Midbrain (tissue), 1 donor: ENCODE results near the gene OSM.
A peak's percentile ranks its signal among the peaks of the same experiment; 100 is the strongest.
"Not testable (repeated sequence)": the region's sequence is repeated elsewhere in the genome, so short reads cannot be mapped to it uniquely, and the experiment has no call there.

Experiments
- DNase-seq: peaks from one replicate; lab custom pipeline; 2025; lab: John Stamatoyannopoulos, UW

OSM gene

GRCh38 chr22:30226192-30226832, 40.3 kb downstream of the OSM start:
- no peak for DNase-seq

DNA sequence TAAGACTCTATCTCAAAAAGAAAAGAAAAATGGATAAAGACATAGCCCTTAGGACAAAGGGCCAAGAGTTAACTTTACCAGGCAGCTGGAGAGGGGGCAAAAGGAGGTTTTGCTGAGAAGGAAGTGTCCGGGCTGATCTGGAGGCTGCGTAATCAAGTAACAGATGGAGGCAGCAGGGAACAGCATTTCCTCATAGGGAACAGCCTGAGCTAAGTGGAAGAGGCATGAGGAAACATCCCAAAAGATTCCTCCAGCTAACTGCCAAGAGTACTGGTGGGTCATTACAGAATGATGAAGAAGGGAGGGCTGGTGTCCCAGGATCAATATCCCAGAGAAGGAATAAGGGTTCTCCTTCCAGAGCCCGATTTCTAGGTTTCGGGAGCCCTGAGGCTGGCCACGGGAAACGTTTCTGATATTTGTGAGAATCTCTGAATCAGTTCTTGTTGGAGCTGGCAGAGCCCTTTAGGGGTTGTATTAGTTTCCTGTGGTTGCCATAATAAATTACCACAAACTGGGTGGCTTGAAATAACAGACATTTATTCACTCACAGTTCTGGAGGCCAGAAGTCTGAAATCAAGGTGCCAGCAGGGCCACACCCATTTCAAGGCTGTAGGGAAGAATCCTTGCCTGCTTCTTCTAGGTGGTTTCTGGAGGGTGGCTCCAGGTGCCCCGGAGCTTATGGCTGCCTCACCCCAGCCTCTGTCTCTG, 41.3 kb downstream of the OSM start:
- DNase-seq, result no peak

DNA sequence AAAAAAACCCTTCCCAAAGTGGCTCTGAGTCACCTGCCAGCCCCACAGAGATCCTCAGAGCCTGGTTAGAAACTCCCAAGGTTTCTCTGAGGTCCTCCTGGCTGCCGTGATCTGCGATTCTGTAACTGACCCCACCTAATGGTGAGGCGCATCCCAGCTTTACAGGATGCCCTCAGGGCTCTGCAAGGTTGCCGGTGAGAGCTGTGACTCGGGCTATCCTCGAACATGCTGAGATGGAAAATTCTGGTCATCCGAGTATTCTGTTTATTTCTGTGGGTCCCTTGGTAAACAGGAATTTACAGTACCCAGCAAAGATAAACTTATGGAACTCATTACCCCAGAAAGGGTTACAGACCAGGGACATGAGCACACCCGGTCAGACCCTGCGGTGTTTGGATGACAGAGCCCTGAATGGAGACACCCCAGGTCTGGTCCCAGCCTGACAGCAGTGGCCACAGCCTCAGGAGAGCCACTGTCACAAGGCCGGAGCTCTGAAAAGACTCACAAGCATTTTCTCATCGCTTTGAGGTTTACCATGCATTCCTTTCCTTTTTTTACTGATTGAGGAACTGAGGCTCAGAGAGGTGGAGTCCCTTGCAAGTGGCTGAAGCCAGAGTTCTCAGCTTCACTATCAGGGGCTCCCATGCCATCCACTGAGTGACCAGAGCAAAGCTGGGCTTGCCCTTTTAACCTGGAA, 42.3 kb downstream of the OSM start:
- no peak for DNase-seq

DNA sequence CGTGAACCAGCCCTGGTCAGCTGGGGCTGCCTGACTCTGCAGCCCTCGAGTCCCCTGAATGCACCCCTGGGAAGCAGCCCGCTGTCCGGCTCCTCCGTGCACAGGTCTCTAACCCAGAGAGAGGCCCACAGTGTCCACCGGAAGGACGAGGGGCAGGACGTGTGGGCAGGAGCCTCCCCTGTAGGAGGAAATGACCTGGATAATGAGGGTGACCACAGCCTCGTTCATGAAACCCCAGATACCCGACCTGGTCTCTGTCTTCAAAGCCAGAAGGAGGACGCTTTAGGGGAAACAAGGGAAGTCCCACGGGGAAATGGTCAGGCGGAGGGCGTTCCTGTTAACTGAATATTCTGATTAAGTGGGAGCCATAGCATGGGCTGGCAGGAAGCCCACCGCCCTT, 43.3 kb downstream of the OSM start:
- no peak for DNase-seq

DNA sequence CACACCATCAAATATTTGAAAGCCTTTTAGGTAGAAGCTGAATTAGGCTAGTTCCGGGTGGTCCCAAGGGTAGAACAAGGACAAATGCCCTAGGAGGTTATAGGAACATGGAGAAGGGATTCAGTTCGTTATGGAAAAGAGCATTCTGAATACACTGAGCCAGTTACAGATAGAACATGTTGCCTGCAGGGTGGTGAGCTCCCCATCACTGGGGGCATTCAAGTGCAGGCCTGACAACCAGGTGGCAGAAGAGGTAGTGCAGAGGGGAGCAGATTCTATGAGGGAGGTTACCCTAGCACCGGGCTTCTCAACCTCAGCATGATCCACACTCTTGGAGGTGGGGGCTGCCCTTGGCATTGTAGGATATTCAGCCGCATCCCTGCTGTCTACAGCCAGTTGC, 44.3 kb downstream of the OSM start:
- no peak for DNase-seq

GRCh38 chr22:30221121-30221992, 45.3 kb downstream of the OSM start:
- DNase-seq, result no peak

GRCh38 chr22:30220338-30221012, 46.2 kb downstream of the OSM start:
- DNase-seq, result no peak

- DNase-seq, result no peak
Observed at GRCh38 chr22:30219668-30220278, 46.9 kb downstream of the OSM start.

- no peak for DNase-seq
Observed at GRCh38 chr22:30219049-30219654, 47.5 kb downstream of the OSM start.

DNA sequence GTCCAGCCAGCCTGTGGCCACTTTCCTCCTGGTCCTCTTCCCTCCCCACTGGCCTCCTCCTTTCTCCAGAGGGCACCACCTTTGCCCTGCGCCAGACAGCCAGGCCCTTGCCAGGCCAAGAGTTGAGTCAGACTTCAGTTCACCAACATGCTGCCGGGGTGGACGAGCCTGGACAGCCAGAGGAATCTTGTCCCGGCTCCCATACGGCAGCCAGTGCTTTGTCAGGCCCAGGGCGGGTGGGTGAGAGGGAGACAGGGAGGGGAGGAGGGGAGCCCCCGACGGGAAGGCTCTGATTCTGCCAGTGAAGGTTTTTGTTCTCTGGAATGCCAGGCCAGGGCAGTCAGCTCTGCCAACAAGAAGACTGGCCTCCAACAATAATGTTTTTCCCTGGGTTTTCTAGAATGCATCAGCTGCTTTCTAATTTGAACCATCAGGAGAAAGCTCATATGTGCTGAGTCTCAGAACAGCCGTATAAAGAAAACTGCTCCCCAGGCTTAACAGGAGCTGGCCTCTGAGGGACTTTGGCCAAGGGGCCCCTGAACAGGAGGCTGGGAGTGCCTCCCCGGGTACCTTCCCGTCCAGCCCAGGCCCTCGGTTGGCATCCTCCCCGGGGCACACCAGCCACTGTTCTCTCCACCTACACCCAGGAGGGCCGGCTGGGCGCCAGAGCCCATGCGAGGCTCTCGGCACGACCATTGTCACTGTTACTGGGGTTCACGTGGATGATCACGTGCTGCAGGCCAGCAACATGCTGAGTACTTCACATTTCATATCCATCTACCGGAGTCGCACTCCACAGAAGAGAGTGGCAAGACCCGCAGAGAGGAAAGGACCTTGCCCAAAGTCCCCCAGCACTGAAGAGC, 48.7 kb downstream of the OSM start:
- DNase-seq, result peak; percentile 53

DNA sequence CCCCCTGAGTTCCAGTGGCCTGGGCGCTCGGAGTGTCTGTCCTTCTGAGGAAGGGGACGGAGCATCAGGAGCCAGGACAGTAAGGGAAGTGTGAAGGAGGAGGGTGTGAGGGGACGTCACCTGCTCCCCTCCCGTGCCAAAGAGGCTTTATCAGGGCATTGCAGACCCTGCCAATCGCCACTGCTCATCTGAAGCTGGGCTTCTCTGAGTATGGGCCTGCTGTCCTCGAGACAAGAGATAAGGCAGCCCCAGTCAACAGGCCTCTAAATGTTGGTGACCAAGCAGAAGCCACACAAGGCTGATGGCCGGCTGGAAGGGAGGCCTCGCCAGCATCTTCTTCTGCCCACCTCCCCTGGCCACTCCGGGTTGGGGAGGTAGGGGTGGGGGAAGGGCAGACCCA, 49.9 kb downstream of the OSM start:
- DNase-seq, result no peak

DNA sequence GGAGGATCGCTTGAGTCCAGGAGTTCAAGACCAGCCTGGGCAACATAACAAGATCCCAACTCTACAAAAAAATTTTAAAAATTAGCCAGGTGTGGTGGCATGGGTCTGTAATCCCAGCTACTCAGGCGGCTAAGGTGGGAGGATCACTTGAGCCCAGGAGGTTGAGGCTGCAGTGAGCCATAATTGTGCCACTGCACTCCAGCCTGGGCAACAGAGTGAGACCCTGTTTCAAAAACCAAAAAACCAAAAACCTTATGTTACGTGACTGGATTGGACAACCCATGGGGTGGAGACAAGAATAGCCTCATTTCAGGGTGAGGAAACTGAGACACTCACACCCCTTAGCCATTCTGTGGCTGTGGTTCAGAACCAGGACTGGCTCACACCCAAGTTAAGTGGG, 50.4 kb downstream of the OSM start:
- not testable (repeated sequence) for DNase-seq

GRCh38 chr22:30214703-30215407, 51.8 kb downstream of the OSM start:
- DNase-seq, result no peak

GRCh38 chr22:30212996-30213441, 53.6 kb downstream of the OSM start:
- DNase-seq, result no peak
